GM12864 (cell line): ENCODE measurements around the gene EP400.

Source experiments
- DNase-seq: peaks from one replicate; pipeline ENCODE4 v3.0.0-alpha.2; 2011; ENCODE audit warnings: low read depth
- H3K4me3 ChIP-seq: 2 replicates; pipeline ENCODE4 v1.5.1; 2011; ENCODE audit warnings: mild to moderate bottlenecking, low read depth, low read length, control low read depth
- CTCF ChIP-seq: IDR thresholded peaks from 2 replicates; pipeline ENCODE4 v1.5.1; 2011; ENCODE audit warnings: low read depth, mild to moderate bottlenecking, moderate library complexity, low read length, control low read depth, inconsistent platforms; ENCODE audit errors: missing control alignments

EP400 gene

GRCh38 chr12:132083614-132083940 lies 133.8 kb downstream of the EP400 start:
- DNase-seq: no peak
- TF ChIP-seq CTCF: no peak
- peak overlapping the region; percentile 57 for H3K4me3 ChIP-seq

- H3K4me3 ChIP-seq: peak overlapping the region; percentile 61
- peak; percentile 59 for DNase-seq
- no peak for TF ChIP-seq CTCF
Measured at GRCh38 chr12:132083941-132084620, 134.3 kb downstream of the EP400 start.

- peak overlapping the region; percentile 61 for H3K4me3 ChIP-seq
- no peak for DNase-seq
- TF ChIP-seq CTCF: no peak
Measured at GRCh38 chr12:132084621-132085290, 135.0 kb downstream of the EP400 start.

- peak overlapping the region; percentile 61 for H3K4me3 ChIP-seq
- no peak for TF ChIP-seq CTCF
- no peak for DNase-seq
Measured at GRCh38 chr12:132085291-132085635, 135.5 kb downstream of the EP400 start.

GRCh38 chr12:132089407-132089910 lies 139.7 kb downstream of the EP400 start:
- no peak for DNase-seq
- no peak overlapping the region for H3K4me3 ChIP-seq
- no peak for TF ChIP-seq CTCF

GRCh38 chr12:132094269-132094891 lies 144.6 kb downstream of the EP400 start:
- no peak for DNase-seq
- TF ChIP-seq CTCF: no peak
- no peak overlapping the region for H3K4me3 ChIP-seq
